Measurements from ENCODE around the gene DIPK1A. TPM values are rescaled to one million over a fixed set of nuclear protein-coding genes. Genes with fewer than 3 reads are reported as not detected.

Gene DIPK1A
- total and polyA plus RNA-seq, 3 donors from 2014 or later, result 14.7 to 25.4 (median 21.4) TPM

DNA sequence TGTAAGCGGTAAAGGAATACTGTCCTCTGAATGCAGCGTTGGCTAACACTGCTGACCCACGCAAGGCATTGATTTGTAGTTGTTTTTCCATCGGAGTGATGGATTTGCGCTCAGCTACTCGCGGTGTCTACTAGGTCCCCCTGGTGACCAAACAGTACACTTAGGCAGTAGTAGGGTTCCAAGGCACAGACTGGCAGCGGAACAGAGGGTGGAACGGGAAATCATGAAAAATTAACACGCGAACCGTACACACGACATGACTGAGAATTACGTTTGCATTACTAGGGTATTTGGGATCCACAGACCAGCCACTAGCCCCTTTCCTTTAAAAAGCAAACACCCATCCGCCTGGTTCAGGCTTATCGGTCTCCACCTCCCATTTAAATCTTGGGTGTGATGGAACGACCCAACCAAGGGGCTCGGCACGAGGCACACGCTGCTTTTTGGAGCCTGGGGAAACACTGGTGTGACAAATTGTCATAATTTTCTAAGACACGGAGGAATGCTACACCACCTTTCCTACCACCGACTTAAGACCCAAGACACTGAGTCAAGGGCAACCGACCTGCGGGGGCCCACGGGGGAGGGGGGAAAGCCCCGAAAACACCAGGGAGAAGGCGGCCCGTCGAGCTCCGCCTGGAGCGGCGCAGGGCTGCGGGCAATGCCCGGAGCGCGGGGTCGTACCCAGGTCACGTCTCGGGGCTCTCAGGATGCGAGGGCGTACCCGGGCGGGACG lies 699 bp downstream of the DIPK1A start:
- WGBS, 2 donors, result 1% methylated on average over 27 to 39 of the region's 44 CpGs
- intact Hi-C loops (cut with DNase I; ENCODE audit: low total_unique reads), result no loop called here
- TF ChIP-seq, protein P1, sequence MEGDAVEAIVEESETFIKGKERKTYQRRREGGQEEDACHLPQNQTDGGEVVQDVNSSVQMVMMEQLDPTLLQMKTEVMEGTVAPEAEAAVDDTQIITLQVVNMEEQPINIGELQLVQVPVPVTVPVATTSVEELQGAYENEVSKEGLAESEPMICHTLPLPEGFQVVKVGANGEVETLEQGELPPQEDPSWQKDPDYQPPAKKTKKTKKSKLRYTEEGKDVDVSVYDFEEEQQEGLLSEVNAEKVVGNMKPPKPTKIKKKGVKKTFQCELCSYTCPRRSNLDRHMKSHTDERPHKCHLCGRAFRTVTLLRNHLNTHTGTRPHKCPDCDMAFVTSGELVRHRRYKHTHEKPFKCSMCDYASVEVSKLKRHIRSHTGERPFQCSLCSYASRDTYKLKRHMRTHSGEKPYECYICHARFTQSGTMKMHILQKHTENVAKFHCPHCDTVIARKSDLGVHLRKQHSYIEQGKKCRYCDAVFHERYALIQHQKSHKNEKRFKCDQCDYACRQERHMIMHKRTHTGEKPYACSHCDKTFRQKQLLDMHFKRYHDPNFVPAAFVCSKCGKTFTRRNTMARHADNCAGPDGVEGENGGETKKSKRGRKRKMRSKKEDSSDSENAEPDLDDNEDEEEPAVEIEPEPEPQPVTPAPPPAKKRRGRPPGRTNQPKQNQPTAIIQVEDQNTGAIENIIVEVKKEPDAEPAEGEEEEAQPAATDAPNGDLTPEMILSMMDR (IDR thresholded peaks at IDR 0.05), result peak; percentile 53 to 73 (median 56)
- TF ChIP-seq POLR2A (IDR thresholded peaks at IDR 0.05), result no peak
- peak overlapping the region; percentile 97 to 98 for H3K27ac ChIP-seq
- H3K4me1 ChIP-seq, result peaks cover 16% of the 10 kb centered on the region
- peak; percentile 78 for DNase-seq
- no peaks in the 10 kb centered on the region for H3K36me3 ChIP-seq (ENCODE audit: low read depth, missing control alignments)
- H3K27me3 ChIP-seq, result no peaks in the 10 kb centered on the region
- no peaks in the 10 kb centered on the region for H3K9me3 ChIP-seq
- H3K4me3 ChIP-seq, result peak overlapping the region; percentile 85 to 95

GRCh38 chr1:92958203-92958970 lies 2.9 kb downstream of the DIPK1A start:
- H3K36me3 ChIP-seq (ENCODE audit: low read depth, missing control alignments), result no peaks in the 10 kb centered on the region
- peaks cover 16% of the 10 kb centered on the region for H3K4me1 ChIP-seq
- no peak overlapping the region for H3K4me3 ChIP-seq
- intact Hi-C loops (cut with DNase I; ENCODE audit: low total_unique reads), result no loop called here
- no peaks in the 10 kb centered on the region for H3K9me3 ChIP-seq
- no peak for DNase-seq
- H3K27me3 ChIP-seq, result no peaks in the 10 kb centered on the region
- 73 to 77% methylated on average over 1 of the region's 1 CpG for WGBS, 2 donors
- TF ChIP-seq, protein P1 (IDR thresholded peaks at IDR 0.05), result no peak
- TF ChIP-seq POLR2A (IDR thresholded peaks at IDR 0.05), result no peak
- no peak overlapping the region for H3K27ac ChIP-seq

DNA sequence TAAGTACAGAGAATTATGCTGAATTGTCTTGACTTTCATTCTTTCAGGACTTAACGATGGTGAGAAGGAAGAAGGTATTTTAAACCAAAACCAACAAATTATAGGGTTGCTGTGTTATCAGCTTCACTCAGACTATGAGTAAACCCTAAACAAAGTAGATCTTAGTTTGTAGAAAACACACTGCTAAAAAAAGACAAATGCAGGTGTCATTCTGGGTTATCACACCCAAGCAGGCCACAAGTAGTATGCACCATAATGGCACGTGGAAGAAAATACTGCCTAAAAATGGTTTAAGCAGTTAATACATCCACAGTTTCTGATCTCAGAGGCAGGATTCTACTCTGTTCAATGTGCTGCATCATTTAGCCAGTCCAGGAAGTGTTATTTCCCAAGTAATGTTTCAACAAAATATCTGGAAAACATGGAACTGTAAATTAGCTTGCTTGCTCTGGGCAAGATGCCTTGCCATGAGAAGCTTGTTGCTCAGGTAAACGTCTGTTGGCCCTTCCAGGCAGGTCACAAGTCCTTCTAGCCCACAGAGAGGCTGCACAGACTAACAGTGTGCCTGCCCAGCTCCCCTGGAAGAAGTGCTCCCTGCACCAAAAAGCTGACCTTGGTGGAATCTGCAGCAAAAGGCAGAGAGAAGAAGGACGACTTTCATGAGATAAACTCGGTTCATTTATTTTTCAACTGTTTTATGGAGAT lies 4.1 kb downstream of the DIPK1A start:
- H3K4me3 ChIP-seq, result no peak overlapping the region
- DNase-seq, result no peak
- peaks cover 10% of the 10 kb centered on the region for H3K4me1 ChIP-seq
- TF ChIP-seq, protein P1 (IDR thresholded peaks at IDR 0.05), result no peak
- TF ChIP-seq POLR2A (IDR thresholded peaks at IDR 0.05), result no peak
- 54% methylated on average over 5 of the region's 5 CpGs for WGBS, 2 donors
- H3K27ac ChIP-seq, result no peak overlapping the region
- no peaks in the 10 kb centered on the region for H3K9me3 ChIP-seq
- no peaks in the 10 kb centered on the region for H3K36me3 ChIP-seq (ENCODE audit: low read depth, missing control alignments)
- intact Hi-C loops (cut with DNase I; ENCODE audit: low total_unique reads), result no loop called here
- H3K27me3 ChIP-seq, result no peaks in the 10 kb centered on the region

- intact Hi-C loops (cut with DNase I; ENCODE audit: low total_unique reads), result no loop called here
- DNase-seq, result no peak
- H3K9me3 ChIP-seq, result no peaks in the 10 kb centered on the region
- H3K4me3 ChIP-seq, result no peak overlapping the region
- WGBS, 2 donors, result 82 to 87% methylated on average over 2 of the region's 2 CpGs
- no peaks in the 10 kb centered on the region for H3K27me3 ChIP-seq
- H3K27ac ChIP-seq, result no peak overlapping the region
- TF ChIP-seq, protein P1 (IDR thresholded peaks at IDR 0.05), result no peak
- TF ChIP-seq POLR2A (IDR thresholded peaks at IDR 0.05), result no peak
- peaks cover 11% of the 10 kb centered on the region for H3K4me1 ChIP-seq
- H3K36me3 ChIP-seq (ENCODE audit: low read depth, missing control alignments), result no peaks in the 10 kb centered on the region
These were observed 4.8 kb downstream of the DIPK1A start for GRCh38 chr1:92956254-92957029.
